ENCODE measurements around the gene RTN4RL2.

- TF ChIP-seq POLR2A (IDR thresholded peaks at IDR 0.05; ENCODE audit: low read length): no peak
- TF ChIP-seq GATA1 (IDR thresholded peaks at IDR 0.05; ENCODE audit: low read depth, low read length): no peak
These were observed 28.2 kb upstream of the RTN4RL2 start for GRCh38 chr11:57432149-57432561.
